Activated CD4-positive, alpha-beta T cell treated with anti-CD3 and anti-CD28 coated beads for 36 hours (primary cell): ENCODE data around the gene SAYSD1. TPM values are rescaled to one million over a fixed set of nuclear protein-coding genes. Genes with fewer than 3 reads are reported as not detected.

ENCODE experiments used
- ATAC-seq: fragments of 200-7000 bp; cut with Tn5 transposase; one replicate; pipeline ENCODE4 v1.10.0; 2021; ENCODE audit warnings: mild to moderate bottlenecking, moderate library complexity
- CTCF ChIA-PET: fragments of 350-600 bp; sonication (Branson Sonifier 250); formaldehyde crosslinking; loops from one replicate; lab custom pipeline; 2021; ENCODE audit warnings: antibody characterized with exemption; lab: Charles Lee
- POLR2A ChIA-PET: fragments of 350-600 bp; sonication (Branson Sonifier 250); formaldehyde crosslinking; loops from one replicate; lab custom pipeline; 2021; ENCODE audit warnings: antibody characterized with exemption, inconsistent platforms; lab: Charles Lee
- DNase-seq: peaks from one replicate; pipeline ENCODE4 v3.0.0-alpha.2; 2020
- H3K27ac Mint-ChIP-seq: one replicate; pipeline ENCODE4 v1.8.0; 2021; ENCODE audit warnings: mixed read lengths
- H3K27me3 Mint-ChIP-seq: one replicate; pipeline ENCODE4 v1.8.0; 2021; ENCODE audit warnings: mixed read lengths
- H3K36me3 Mint-ChIP-seq: one replicate; pipeline ENCODE4 v1.8.0; 2021; ENCODE audit warnings: low read depth, mixed read lengths
- H3K4me1 Mint-ChIP-seq: one replicate; pipeline ENCODE4 v1.8.0; 2021; ENCODE audit warnings: mixed read lengths
- H3K4me3 Mint-ChIP-seq: one replicate; pipeline ENCODE4 v1.8.0; 2021; ENCODE audit warnings: mild to moderate bottlenecking, moderate library complexity, mixed read lengths
- H3K9me3 Mint-ChIP-seq: one replicate; pipeline ENCODE4 v1.8.0; 2021; ENCODE audit warnings: low read depth, mixed read lengths
- intact Hi-C, 2 experiments: fragments of 100-400 bp; cut with DNase I in 1 of 2; cut with micrococcal nuclease in 1 of 2; formaldehyde crosslinking; loops; one replicate each; pipeline versions ENCODE4 v1.14.2 to v1.15.1; 2022 to 2024; cut with DNase I, micrococcal nuclease
- total RNA-seq, 2 experiments: library from RNA; stranded (reverse); gene quantifications; one replicate each; pipeline ENCODE4 v1.2.3, GENCODE V29; 2021

Gene SAYSD1
- total RNA-seq, 2 experiments from 2014 or later, result 14.1 to 16.7 TPM

- ChIA-PET POLR2A (no interaction called here), CTCF (interaction anchor here (0.6 to 1.2 kb wide), 3 partner anchors 11 to 86 kb away, joined by 3 read pairs; no protein-coding TSS in a partner anchor)
- DNase-seq, result no peak
- H3K4me1 Mint-ChIP-seq, result peaks cover 5% of the 10 kb centered on the region
- ATAC-seq, result no peak
- H3K27me3 Mint-ChIP-seq, result peaks cover 35% of the 10 kb centered on the region
- H3K9me3 Mint-ChIP-seq, result no peaks in the 10 kb centered on the region
- no peak overlapping the region for H3K4me3 Mint-ChIP-seq
- H3K36me3 Mint-ChIP-seq, result no peaks in the 10 kb centered on the region
- no peak overlapping the region for H3K27ac Mint-ChIP-seq
- intact Hi-C loops, result no loop called here
Measured at GRCh38 chr6:39091220-39091619, 23.8 kb downstream of the SAYSD1 start.

GRCh38 chr6:39090036-39090435 is 24.9 kb downstream of the SAYSD1 start:
- DNase-seq, result no peak
- no peak for ATAC-seq
- Mint-ChIP-seq H3K27ac (no peak overlapping the region), H3K36me3 (no peaks in the 10 kb centered on the region), H3K9me3 (no peaks in the 10 kb centered on the region), H3K4me3 (no peak overlapping the region), H3K4me1 (peaks cover 5% of the 10 kb centered on the region), H3K27me3 (peaks cover 35% of the 10 kb centered on the region)
- ChIA-PET CTCF (no interaction called here), POLR2A (no interaction called here)
- intact Hi-C loops, result no loop called here

- DNase-seq (peak; percentile 41), ATAC-seq (peak; percentile 34)
- no peaks in the 10 kb centered on the region for H3K36me3 Mint-ChIP-seq
- H3K4me3 Mint-ChIP-seq, result no peak overlapping the region
- H3K27ac Mint-ChIP-seq, result no peak overlapping the region
- no peaks in the 10 kb centered on the region for H3K9me3 Mint-ChIP-seq
- intact Hi-C loops, result no loop called here
- H3K4me1 Mint-ChIP-seq, result peaks cover 5% of the 10 kb centered on the region
- H3K27me3 Mint-ChIP-seq, result peaks cover 40% of the 10 kb centered on the region
- CTCF ChIA-PET, result interaction anchor here (0.8 to 2.3 kb wide), 9 partner anchors 14 to 221 kb away, joined by 3 to 10 read pairs (median 4); no protein-coding TSS in a partner anchor
- POLR2A ChIA-PET, result no interaction called here
Measured at GRCh38 chr6:39088331-39088730, 26.7 kb downstream of the SAYSD1 start.

- Mint-ChIP-seq H3K4me1 (peaks cover 5% of the 10 kb centered on the region), H3K9me3 (no peaks in the 10 kb centered on the region), H3K27me3 (peaks cover 40% of the 10 kb centered on the region), H3K27ac (no peak overlapping the region), H3K4me3 (no peak overlapping the region), H3K36me3 (no peaks in the 10 kb centered on the region)
- intact Hi-C loops, result no loop called here
- DNase-seq (no peak), ATAC-seq (no peak)
- ChIA-PET POLR2A (no interaction called here), CTCF (interaction anchor here (0.7 to 1.5 kb wide), 3 partner anchors 13 to 85 kb away, joined by 3 to 8 read pairs (median 4); no protein-coding TSS in a partner anchor)
Measured at GRCh38 chr6:39087197-39087596, 27.8 kb downstream of the SAYSD1 start.

- intact Hi-C loops, result no loop called here
- no peak overlapping the region for H3K4me3 Mint-ChIP-seq
Measured at GRCh38 chr6:39086711-39087110, 28.3 kb downstream of the SAYSD1 start.

GRCh38 chr6:39086294-39086693 is 28.7 kb downstream of the SAYSD1 start:
- no peaks in the 10 kb centered on the region for H3K9me3 Mint-ChIP-seq
- intact Hi-C loops, result no loop called here
- ChIA-PET CTCF (interaction anchor here (0.9 kb wide), 1 partner anchor 113 kb away, joined by 3 read pairs; no protein-coding TSS in a partner anchor), POLR2A (no interaction called here)
- peaks cover 36% of the 10 kb centered on the region for H3K27me3 Mint-ChIP-seq
- peaks cover 5% of the 10 kb centered on the region for H3K4me1 Mint-ChIP-seq
- peak; percentile 64 for DNase-seq
- H3K36me3 Mint-ChIP-seq, result no peaks in the 10 kb centered on the region
- ATAC-seq, result peak; percentile 87
- no peak overlapping the region for H3K4me3 Mint-ChIP-seq
- H3K27ac Mint-ChIP-seq, result no peak overlapping the region

More at GRCh38 chr6:39086711-39087110, 28.3 kb downstream of the SAYSD1 start:
- peaks cover 5% of the 10 kb centered on the region for H3K4me1 Mint-ChIP-seq
- H3K36me3 Mint-ChIP-seq, result no peaks in the 10 kb centered on the region
- H3K27me3 Mint-ChIP-seq, result peaks cover 37% of the 10 kb centered on the region
- DNase-seq (no peak), ATAC-seq (peak; percentile 9)
- no peak overlapping the region for H3K27ac Mint-ChIP-seq
- ChIA-PET POLR2A (no interaction called here), CTCF (interaction anchor here (0.7 to 0.9 kb wide), 2 partner anchors 85 to 114 kb away, joined by 3 to 4 read pairs; no protein-coding TSS in a partner anchor)
- no peaks in the 10 kb centered on the region for H3K9me3 Mint-ChIP-seq

- Mint-ChIP-seq H3K4me1 (peaks cover 5% of the 10 kb centered on the region), H3K27ac (no peak overlapping the region), H3K4me3 (no peak overlapping the region), H3K36me3 (no peaks in the 10 kb centered on the region), H3K27me3 (peaks cover 29% of the 10 kb centered on the region), H3K9me3 (no peaks in the 10 kb centered on the region)
- ATAC-seq (no peak), DNase-seq (no peak)
- CTCF ChIA-PET, result interaction anchor here (1.0 kb wide), 1 partner anchor 16 kb away, joined by 3 read pairs; no protein-coding TSS in a partner anchor
- intact Hi-C loops, result no loop called here
- POLR2A ChIA-PET, result interaction anchor here (0.6 kb wide), 1 partner anchor 466 kb away, joined by 4 read pairs; no protein-coding TSS in a partner anchor
Measured at GRCh38 chr6:39085129-39085797, 29.7 kb downstream of the SAYSD1 start.

GRCh38 chr6:39084506-39084905 is 30.5 kb downstream of the SAYSD1 start:
- Mint-ChIP-seq H3K9me3 (no peaks in the 10 kb centered on the region), H3K27me3 (peaks cover 24% of the 10 kb centered on the region), H3K4me3 (no peak overlapping the region), H3K27ac (no peak overlapping the region), H3K36me3 (no peaks in the 10 kb centered on the region), H3K4me1 (peaks cover 5% of the 10 kb centered on the region)
- DNase-seq (no peak), ATAC-seq (no peak)
- intact Hi-C loops, result no loop called here
- ChIA-PET POLR2A (no interaction called here), CTCF (interaction anchor here (0.6 to 2.0 kb wide), 4 partner anchors 16 to 549 kb away, joined by 3 to 5 read pairs (median 3); no protein-coding TSS in a partner anchor)

GRCh38 chr6:39083231-39083634 is 31.8 kb downstream of the SAYSD1 start:
- Mint-ChIP-seq H3K9me3 (no peaks in the 10 kb centered on the region), H3K36me3 (no peaks in the 10 kb centered on the region), H3K4me3 (no peak overlapping the region), H3K27me3 (peaks cover 19% of the 10 kb centered on the region), H3K27ac (no peak overlapping the region), H3K4me1 (peaks cover 5% of the 10 kb centered on the region)
- intact Hi-C loops, result no loop called here
- DNase-seq, result peak; percentile 46
- CTCF ChIA-PET, result interaction anchor here (2.0 kb wide), 1 partner anchor 19 kb away, joined by 5 read pairs; no protein-coding TSS in a partner anchor
- POLR2A ChIA-PET, result no interaction called here
- peak; percentile 48 for ATAC-seq

GRCh38 chr6:39082310-39082709 is 32.7 kb downstream of the SAYSD1 start:
- H3K4me3 Mint-ChIP-seq, result no peak overlapping the region
- H3K27me3 Mint-ChIP-seq, result peaks cover 13% of the 10 kb centered on the region
- no peaks in the 10 kb centered on the region for H3K36me3 Mint-ChIP-seq
- H3K9me3 Mint-ChIP-seq, result no peaks in the 10 kb centered on the region
- DNase-seq, result no peak
- POLR2A ChIA-PET, result no interaction called here
- CTCF ChIA-PET, result interaction anchor here (2.0 kb wide), 1 partner anchor 20 kb away, joined by 5 read pairs; no protein-coding TSS in a partner anchor
- H3K4me1 Mint-ChIP-seq, result peaks cover 5% of the 10 kb centered on the region
- no peak overlapping the region for H3K27ac Mint-ChIP-seq
- no peak for ATAC-seq
- intact Hi-C loops, result no loop called here

GRCh38 chr6:39080246-39080875 is 34.6 kb downstream of the SAYSD1 start:
- H3K27me3 Mint-ChIP-seq, result peaks cover 7% of the 10 kb centered on the region
- intact Hi-C loops, result no loop called here
- POLR2A ChIA-PET, result no interaction called here
- no peak overlapping the region for H3K27ac Mint-ChIP-seq
- H3K4me3 Mint-ChIP-seq, result no peak overlapping the region
- ATAC-seq (no peak), DNase-seq (no peak)
- no peaks in the 10 kb centered on the region for H3K36me3 Mint-ChIP-seq
- H3K4me1 Mint-ChIP-seq, result peaks cover 6% of the 10 kb centered on the region
- CTCF ChIA-PET, result interaction anchor here (0.6 kb wide), 2 partner anchors 14 to 337 kb away, joined by 3 to 4 read pairs; no protein-coding TSS in a partner anchor
- no peaks in the 10 kb centered on the region for H3K9me3 Mint-ChIP-seq
